CD4-positive, alpha-beta T cell treated with Interferon gamma for 1 hour (primary cell): Measurements from ENCODE around the gene AFAP1.

Source experiments
- DNase-seq: peaks from one replicate; pipeline ENCODE4 v3.0.0-alpha.2; 2020

AFAP1 gene

GRCh38 chr4:7892212-7893019 lies 47.2 kb downstream of the AFAP1 start:
- no peak for DNase-seq

GRCh38 chr4:7890635-7891393 lies 48.8 kb downstream of the AFAP1 start:
- no peak for DNase-seq

DNA sequence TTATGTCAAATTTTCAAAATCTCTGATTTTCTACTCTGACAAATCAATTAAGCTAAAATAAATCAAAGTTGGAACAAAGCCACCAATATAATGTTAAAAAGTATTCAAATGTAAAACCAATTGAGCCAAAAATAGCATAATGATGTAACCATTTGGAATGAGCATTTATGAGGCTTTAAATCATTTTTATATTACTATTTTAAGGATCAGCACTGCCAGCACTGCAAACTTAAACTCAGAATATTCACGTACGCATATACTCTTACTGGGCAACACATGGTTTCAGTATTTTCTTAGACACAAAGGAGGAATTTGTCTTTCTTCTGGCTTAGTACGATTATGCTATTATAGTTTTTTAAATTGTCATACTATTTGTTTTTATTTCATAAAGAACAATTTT lies 52.2 kb downstream of the AFAP1 start:
- no peak for DNase-seq

DNA sequence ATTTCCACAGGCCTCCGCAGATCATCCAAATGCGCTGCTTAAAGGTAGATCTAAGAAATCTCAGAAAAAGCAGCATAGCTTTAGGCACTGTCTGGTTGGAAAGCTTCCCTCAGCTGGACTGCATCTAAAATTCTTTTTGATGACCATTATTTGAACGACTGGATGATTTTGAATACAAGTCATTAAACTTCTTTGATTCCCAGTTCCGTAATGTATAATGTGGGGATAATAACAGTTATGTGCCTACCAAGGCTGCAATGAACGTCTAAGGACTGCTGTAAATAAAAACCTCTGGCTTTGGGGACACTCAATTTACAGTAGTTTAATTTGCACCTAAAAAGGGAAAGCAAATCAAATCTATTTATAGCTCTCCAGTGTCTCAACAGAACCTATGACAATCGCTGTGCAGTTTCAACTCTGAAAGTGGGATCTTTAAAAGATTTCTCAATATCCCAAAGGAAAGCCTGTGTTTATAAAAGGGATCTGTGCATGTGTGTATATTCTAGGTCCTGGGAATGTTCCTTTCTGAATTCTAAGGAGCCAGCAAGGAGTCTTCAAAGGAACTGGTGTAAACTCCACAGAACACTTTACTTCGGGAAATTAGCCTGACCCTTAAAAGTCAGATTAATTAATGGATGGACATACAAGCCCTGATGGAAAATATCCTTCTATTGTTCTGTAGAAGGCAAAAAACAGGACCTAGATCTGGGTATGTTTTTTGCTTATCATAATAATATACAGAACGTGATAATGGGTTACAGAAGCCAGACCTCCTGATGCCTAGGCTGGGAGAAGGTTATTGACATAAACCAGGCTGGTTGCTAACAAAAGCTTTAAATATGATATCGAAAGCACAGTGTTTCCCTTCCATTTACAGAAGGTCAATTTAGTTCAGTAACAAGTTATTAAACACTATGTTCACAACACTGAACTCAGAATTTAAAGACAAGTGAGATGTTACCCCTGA lies 53.4 kb downstream of the AFAP1 start:
- DNase-seq, result no peak

DNA sequence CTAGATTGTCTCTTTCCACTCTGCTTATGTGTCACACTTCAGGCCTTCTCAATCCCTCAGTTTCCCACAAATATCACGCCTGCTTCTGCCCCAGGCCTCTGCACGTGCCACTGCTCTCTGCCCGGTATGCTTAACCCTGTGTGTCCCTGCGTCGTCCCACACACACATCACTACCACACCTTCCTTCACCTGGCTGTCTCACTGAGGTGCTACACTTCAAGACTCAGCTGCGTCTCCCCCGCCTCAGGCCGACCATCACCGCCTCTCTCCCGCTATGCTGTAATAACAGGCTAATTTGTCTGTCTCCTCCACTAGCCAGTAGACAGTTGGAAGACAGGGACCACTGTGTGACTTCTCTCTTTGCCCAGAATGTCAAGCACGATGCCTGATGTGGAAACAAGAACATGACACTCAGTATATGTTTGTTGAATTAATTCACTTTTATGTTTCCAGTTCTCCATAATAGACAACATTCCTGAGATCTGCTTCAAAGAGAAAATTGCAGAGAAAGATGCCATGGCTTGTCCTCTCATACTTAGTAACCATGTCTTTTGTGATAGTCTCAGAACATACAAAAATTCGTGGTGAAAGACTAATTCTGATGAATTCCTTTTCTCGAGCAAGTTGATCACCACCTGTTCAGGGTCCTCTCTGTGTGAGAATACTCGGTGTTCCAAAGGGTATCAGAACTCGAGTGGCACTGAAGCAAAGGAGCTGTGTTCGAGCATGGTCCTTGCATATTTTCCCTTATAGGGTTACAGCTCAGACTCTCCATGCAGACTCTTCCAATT lies 54.2 kb downstream of the AFAP1 start:
- no peak for DNase-seq

- DNase-seq, result no peak
Measured at GRCh38 chr4:7880683-7881082, 59.0 kb downstream of the AFAP1 start.

DNA sequence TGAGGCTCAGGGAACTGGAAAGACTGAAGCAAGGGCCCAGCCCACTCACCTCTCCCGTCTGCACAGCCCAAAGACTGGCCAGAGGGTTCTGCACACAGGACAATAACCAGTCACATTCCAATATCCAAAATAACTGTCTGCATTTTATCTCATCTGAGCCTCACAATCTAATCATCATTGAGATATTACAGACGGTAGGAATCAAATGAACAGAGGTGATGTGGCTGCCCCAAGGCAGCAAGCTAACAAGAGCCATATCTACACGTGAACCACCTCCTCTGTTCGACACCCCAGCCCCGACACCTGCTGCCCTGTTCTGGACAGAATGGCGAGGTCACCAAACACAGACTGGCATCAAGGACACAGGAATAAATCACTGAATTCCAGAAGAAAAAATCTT lies 60.5 kb downstream of the AFAP1 start:
- no peak for DNase-seq

- no peak for DNase-seq
Measured at GRCh38 chr4:7878323-7878722, 61.3 kb downstream of the AFAP1 start.

DNA sequence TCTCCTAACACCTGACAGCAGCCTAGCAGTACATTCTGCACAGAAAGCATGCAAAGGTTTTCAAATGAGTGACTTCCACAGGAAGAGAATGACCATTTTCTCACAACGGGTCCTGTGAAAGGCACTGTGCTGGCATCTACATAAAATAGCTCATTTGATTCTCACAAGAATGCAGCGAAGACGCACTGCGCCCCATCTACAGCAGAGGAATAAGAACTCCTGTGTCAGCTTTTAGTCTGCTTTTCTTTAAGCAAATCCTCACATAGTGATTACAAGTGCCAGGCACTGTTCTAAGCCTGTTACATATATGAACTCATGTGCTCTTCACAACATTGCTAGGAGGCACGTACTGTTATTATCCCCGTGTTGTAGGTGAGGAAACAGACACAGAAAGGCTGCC lies 62.5 kb downstream of the AFAP1 start:
- DNase-seq, result no peak

GRCh38 chr4:7876201-7876875 lies 63.3 kb downstream of the AFAP1 start:
- no peak for DNase-seq

DNA sequence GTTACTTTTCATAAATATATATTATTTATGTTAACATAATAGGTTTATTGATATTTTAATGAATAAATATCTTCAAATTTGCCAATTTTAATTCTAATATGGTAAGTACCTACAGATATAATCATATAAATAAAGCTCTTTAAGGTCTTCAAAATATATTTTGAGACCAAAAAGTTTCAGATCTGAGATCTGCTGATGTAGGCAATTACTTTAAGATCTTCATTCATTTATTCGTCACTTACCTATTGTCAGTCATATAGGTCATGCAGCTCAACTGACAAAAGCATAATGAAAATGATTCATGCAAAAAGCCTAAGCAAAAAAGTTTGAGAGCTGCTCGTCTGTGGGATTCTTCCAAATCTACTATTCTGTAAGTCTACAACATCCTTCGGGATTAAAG lies 64.8 kb downstream of the AFAP1 start:
- no peak for DNase-seq

- DNase-seq, result no peak
Measured at GRCh38 chr4:7873881-7874280, 65.8 kb downstream of the AFAP1 start.

GRCh38 chr4:7872264-7872771 lies 67.3 kb downstream of the AFAP1 start:
- no peak for DNase-seq

DNA sequence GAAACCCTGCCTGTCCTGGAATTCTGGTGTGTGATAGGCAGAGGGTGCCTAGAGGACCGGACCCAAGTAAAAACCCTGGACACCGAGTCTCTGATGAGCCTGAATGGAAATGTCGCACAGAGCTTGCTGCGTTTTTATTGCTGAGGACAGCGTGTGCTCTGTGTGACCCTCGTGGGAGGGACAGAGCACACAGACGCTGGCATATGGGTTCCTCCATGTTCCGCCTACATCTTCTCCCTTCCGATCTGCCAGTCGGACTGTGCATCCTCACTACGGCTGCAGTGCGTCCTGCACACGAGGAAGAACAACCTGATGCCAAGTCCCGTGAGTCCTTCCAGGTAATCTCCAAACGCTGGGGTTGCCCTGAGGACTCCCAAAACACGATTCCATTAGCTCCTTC lies 68.3 kb downstream of the AFAP1 start:
- no peak for DNase-seq

DNA sequence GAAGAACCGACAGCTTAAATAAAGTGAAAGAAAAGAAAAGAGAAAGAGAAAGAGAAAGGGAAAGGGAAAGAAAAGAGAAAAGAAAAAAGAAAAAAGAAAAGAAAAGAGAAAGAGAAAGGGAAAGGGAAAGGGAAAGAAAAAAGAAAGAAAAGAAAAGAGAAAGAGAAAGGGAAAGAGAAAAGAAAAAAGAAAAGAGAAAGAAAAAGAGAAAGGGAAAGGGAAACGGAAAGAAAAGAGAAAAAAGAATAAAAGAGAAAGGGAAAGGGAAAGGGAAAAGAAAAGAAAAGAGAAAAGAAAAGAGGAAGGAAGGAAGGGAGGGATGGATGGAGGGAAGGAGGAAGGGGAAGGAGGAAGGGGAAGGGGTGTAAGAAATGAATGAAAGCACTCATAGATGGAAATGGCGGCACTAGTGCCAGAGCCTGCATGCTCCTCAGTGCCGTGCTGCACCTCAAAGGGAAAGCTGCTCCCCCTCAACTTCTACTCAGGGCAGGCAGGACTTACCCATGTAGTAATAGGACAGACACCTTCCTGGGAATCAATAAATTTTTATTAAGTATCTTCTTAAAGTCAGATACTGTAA lies 70.7 kb downstream of the AFAP1 start:
- no peak for DNase-seq

- DNase-seq, result no peak
Measured at GRCh38 chr4:7868436-7868775, 71.3 kb downstream of the AFAP1 start.

DNA sequence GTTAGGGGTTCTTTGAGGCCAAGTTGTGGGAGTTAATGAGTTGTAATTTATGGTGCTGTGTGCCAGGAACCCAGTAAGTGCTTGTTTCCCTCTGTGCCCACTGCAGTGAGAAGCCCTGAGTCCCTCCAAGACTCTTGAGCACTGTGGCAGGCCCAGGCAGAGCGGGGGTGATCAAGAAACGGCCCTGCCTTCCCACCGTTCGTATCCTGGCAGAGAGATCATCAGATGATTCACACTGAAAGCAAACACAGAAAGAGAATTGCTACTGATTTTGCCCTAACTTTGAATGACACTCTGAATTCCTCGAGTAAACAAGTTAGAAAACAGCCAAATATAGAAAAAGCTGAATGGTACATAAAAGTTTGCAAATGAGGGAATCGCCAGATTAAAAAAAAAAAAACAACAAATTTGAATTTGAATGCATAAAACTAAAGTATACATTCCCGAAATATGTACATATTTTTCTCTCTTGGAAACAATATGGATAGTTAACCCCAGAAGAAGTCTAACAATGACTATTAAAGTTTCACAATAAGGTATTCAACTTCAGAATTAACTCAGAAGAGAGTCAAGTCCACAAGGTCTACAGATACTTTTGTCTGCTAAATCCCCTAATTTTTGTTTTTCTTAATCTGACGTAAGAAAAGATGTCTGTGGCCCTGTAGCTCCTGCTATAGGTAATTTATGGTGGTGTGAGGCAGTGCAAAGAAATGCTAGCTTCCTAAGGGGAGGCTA lies 71.8 kb downstream of the AFAP1 start:
- DNase-seq, result no peak

GRCh38 chr4:7867191-7867590 lies 72.5 kb downstream of the AFAP1 start:
- DNase-seq, result no peak

- DNase-seq, result no peak
Measured at GRCh38 chr4:7865533-7865932, 74.1 kb downstream of the AFAP1 start.

DNA sequence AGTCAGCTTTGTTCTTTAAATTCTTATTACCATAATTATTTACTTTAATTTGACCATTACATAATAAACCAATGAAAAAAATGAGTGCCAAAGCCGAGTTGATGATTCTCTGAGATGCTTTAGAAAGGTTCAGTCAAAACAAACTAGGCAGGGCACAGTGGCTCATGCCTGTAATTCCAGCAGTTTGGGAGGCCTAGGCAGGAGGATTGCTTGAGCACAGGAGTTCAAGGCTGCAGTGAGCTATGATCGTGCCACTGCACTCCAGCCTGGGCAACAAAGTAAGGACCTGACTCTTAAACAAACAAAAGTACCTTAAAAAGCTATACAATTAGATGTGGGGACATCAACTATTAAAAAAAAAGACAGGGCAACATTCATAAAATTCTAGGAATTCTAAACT lies 75.0 kb downstream of the AFAP1 start:
- no peak for DNase-seq
